Brain microvascular endothelial cell (primary cell): ENCODE results near the gene LHCGR.
"Not testable (repeated sequence)": the region's sequence is repeated elsewhere in the genome, so short reads cannot be mapped to it uniquely, and the experiment has no call there.

Experiments used
- DNase-seq: peaks from one replicate; pipeline ENCODE4 v3.0.0-alpha.2; 2020
- H3K27ac ChIP-seq: fragments of 250-450 bp; sonication (Bioruptor Pico); 2 replicates; pipeline ENCODE4 v1.5.1; 2020; ENCODE audit warnings: mild to moderate bottlenecking, moderate library complexity
- H3K27me3 ChIP-seq: fragments of 250-450 bp; sonication (Bioruptor Pico); replicated peaks from 2 replicates; pipeline ENCODE4 v1.5.1; 2020; ENCODE audit warnings: mild to moderate bottlenecking
- H3K36me3 ChIP-seq: fragments of 250-450 bp; sonication (Bioruptor Pico); replicated peaks from 2 replicates; pipeline ENCODE4 v1.5.1; 2020; ENCODE audit warnings: mild to moderate bottlenecking
- H3K4me3 ChIP-seq: 2 replicates; pipeline ENCODE4 v1.5.1; 2011; ENCODE audit warnings: low read depth, mild to moderate bottlenecking, control low read depth, low read length, moderate library complexity
- in situ Hi-C: cut with HindIII; loops from 2 replicates; pipeline ENCODE4 v1.10.0; 2017; ENCODE audit warnings: low sequenced_read_pairs, low pct_ligation_motif_present
- TF ChIP-seq, protein P1 (sequence below): IDR thresholded peaks from 2 replicates; pipeline ENCODE4 v1.5.1; 2011; ENCODE audit warnings: low read depth, mild to moderate bottlenecking, moderate library complexity, low read length, control low read depth, inconsistent platforms; ENCODE audit errors: missing control alignments

LHCGR gene

DNA sequence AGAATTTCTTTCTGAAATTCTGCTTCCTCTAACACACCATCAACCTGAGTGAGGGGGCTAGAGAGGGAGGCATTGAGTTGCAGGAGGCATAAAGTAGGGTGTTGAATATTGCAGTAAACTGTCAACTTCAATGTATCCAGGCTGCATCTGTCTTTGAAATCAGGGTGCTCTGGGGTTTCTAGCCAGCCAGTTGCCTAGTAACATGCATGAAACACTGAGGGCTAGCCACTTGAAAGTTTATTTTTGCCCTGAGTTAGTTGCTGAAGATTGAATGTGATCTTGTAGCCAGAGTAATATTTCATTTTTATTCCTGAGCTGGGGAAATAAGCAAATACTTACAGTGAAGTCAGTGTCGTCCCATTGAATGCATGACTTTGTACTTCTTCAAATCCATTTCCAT is 41.9 kb downstream of the LHCGR start:
- in situ Hi-C loops = no loop called here
- H3K36me3 ChIP-seq = no peaks in the 10 kb centered on the region
- no peaks in the 10 kb centered on the region for H3K27me3 ChIP-seq
- no peak overlapping the region for H3K4me3 ChIP-seq
- DNase-seq = no peak
- H3K27ac ChIP-seq = no peak overlapping the region
- TF ChIP-seq, protein P1, sequence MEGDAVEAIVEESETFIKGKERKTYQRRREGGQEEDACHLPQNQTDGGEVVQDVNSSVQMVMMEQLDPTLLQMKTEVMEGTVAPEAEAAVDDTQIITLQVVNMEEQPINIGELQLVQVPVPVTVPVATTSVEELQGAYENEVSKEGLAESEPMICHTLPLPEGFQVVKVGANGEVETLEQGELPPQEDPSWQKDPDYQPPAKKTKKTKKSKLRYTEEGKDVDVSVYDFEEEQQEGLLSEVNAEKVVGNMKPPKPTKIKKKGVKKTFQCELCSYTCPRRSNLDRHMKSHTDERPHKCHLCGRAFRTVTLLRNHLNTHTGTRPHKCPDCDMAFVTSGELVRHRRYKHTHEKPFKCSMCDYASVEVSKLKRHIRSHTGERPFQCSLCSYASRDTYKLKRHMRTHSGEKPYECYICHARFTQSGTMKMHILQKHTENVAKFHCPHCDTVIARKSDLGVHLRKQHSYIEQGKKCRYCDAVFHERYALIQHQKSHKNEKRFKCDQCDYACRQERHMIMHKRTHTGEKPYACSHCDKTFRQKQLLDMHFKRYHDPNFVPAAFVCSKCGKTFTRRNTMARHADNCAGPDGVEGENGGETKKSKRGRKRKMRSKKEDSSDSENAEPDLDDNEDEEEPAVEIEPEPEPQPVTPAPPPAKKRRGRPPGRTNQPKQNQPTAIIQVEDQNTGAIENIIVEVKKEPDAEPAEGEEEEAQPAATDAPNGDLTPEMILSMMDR = no peak

DNA sequence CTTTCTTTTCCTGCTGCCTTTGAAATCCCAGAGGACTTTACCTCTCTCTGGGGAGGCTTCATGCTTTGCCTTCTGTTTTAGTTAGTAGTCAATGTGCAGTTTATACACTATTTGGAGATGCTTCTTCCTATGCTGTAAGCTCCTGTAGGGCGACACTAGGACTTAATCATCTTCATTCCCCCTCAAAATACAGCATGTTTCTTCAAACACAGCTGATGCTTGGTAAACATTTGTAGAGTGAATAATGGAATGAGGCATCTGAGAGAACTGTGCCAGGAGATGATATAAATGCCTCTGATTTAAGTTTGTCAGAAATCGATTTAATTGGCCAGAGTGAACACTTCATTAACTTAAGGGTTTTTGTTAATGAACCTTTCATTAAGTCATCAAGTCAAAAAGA is 43.4 kb downstream of the LHCGR start:
- Histone ChIP-seq H3K27ac (no peak overlapping the region), H3K27me3 (no peaks in the 10 kb centered on the region), H3K4me3 (no peak overlapping the region), H3K36me3 (no peaks in the 10 kb centered on the region)
- in situ Hi-C loops = no loop called here
- TF ChIP-seq, protein P1 = no peak
- no peak for DNase-seq

DNA sequence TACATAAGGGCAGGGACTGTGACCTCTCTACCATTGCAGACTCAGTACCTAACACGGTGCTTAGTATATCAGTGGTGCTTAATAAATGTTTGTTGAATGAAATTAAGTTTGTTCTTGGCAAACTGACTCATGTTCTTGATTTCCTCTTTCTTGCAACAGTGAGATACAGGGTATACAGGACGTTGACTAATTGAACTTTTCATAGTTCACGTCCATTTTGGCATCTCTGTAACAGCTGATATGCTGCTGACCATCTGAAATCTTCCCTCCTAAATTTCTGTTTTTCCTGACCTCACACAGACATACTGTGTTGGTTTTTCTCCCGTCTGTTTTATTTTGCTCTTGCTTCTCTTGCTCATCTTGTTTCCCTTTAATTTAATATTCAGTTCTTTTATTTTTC is 44.2 kb downstream of the LHCGR start:
- TF ChIP-seq, protein P1 = no peak
- Histone ChIP-seq H3K4me3 (no peak overlapping the region), H3K27ac (no peak overlapping the region)

DNA sequence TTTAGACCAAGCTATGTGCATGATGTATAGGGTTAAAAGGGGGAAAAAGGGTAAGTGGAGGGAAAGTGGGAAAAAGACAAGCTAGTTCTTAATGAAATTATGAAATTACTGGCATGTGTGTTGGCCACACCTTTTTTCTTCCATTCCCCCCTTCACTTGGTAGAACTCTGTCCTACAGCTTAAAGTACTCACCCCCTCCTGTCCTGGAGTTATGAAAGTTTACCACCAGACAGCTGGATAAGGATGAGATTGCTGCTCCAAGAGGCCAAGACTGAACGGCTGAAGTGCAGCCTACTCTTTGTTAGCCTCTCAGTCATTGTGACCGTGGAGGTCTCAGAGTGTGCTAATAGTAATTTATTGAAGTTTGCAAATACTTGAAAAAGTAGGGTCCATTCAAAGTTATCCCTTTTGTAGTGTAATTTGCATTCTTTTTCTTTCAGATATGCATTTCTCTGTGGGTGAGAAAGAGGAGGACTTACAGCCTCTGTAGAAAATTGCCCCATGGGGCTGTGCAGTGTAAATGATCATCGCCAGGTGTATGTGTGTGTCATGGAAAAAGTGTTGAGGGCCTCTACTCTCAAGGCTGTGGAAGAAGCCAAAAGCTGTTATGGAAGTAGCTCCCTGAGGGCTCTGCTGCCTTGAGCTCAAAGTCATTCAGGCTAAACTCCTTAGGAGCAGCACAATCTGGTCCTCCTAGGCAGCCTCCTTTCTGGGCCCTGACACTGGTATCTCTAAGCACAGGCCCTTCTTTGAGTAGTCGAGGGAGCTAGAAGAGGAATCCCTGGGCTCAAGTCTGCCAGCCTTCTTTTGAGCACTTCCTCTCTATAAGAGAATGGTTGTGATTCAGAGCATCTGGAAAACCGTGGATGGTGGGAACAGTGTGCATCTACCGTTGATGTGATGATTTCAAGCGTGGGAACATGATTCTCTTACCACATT is 46.2 kb downstream of the LHCGR start:
- in situ Hi-C loops = no loop called here
- H3K36me3 ChIP-seq = no peaks in the 10 kb centered on the region
- H3K27me3 ChIP-seq = no peaks in the 10 kb centered on the region
- TF ChIP-seq, protein P1 = no peak
- DNase-seq = no peak
- H3K27ac ChIP-seq = no peak overlapping the region
- H3K4me3 ChIP-seq = no peak overlapping the region

More for the DNA sequence above, 44.2 kb downstream of the LHCGR start:
- Histone ChIP-seq H3K36me3 (no peaks in the 10 kb centered on the region), H3K27me3 (no peaks in the 10 kb centered on the region)
- DNase-seq = no peak
- in situ Hi-C loops = no loop called here

DNA sequence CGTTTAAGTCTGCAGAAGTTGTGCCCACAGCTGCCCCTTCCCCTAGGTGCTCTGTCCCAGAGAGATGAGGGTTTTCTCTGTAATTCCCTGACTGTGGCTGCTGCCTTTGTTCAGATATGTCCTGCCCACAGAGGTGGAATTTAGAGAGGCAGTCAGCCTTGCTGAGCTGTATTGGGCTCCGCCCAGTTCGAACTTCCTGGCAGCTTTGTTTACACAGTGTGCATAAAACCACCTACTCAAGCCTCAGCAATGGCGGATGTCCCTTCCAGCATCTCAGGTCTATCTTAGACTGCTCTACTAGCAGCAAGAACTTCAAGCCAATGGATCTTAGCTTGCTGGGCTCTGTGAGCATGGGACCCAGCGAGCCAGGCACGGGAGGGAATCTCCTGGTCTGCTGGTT is 48.1 kb downstream of the LHCGR start:
- no peak overlapping the region for H3K27ac ChIP-seq

DNA sequence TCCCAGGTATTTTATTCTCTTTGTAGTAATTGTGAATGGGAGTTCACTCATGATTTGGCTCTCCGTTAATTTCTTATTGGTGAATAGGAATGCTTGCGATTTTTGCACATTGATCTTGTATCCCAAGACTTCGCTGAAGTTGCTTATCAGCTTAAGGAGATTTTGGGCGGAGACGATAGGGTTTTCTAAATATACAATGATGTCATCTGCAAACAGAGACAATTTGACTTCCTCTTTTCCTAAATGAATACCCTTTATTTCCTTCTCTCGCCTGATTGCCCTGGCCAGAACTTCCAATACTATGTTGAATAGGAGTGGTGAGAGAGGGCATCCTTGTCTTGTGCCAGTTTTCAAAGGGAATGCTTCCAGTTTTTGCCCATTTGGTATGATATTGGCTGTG is 51.9 kb downstream of the LHCGR start:
- in situ Hi-C loops, H3K4me3 ChIP-seq, DNase-seq: not testable (repeated sequence)

More for the DNA sequence above, 48.1 kb downstream of the LHCGR start:
- Histone ChIP-seq H3K36me3 (no peaks in the 10 kb centered on the region), H3K4me3 (no peak overlapping the region), H3K27me3 (no peaks in the 10 kb centered on the region)
- TF ChIP-seq, protein P1 = no peak
- in situ Hi-C loops = no loop called here
- DNase-seq = no peak

More for the DNA sequence above, 51.9 kb downstream of the LHCGR start:
- not testable (repeated sequence) for H3K36me3 ChIP-seq, H3K27me3 ChIP-seq, H3K27ac ChIP-seq
